Measurements from ENCODE around the gene S100A3. TPM values are rescaled to one million over a fixed set of nuclear protein-coding genes. Genes with fewer than 3 reads are reported as not detected.

The S100A3 gene
- total RNA-seq, 4 donors from 2014 or later: 0.69 to 6.0 (median 1.1) TPM; not detected in 1

DNA sequence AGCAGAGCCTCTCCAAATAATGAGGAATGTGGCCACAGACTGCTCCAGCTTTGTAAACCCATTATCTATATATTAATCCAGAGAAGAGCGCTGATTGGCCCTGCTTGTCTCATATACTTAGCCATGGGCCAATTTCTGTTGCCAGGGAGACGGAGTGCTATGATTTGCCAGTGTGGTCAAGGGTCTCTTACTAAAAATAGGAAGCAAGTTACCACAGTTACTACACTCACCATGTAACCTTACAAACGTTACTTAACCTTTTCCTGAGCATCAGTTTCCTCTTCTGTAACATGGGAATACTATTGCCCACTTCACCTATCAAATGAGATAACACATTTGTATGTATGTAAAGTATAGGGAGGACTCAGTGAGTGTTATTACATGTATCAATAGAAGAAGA, 24.3 kb upstream of the S100A3 start:
- WGBS, 2 donors (ENCODE audit: low coverage in 1 of 2): 53 to 100% methylated on average over 1 to 3 of the region's 3 CpGs
- TF ChIP-seq EP300 (IDR thresholded peaks at IDR 0.05) (no peak), POLR2A (IDR thresholded peaks at IDR 0.05) (no peak), POLR2AphosphoS5 (IDR thresholded peaks at IDR 0.05) (no peak)
- TF ChIP-seq, protein P1, sequence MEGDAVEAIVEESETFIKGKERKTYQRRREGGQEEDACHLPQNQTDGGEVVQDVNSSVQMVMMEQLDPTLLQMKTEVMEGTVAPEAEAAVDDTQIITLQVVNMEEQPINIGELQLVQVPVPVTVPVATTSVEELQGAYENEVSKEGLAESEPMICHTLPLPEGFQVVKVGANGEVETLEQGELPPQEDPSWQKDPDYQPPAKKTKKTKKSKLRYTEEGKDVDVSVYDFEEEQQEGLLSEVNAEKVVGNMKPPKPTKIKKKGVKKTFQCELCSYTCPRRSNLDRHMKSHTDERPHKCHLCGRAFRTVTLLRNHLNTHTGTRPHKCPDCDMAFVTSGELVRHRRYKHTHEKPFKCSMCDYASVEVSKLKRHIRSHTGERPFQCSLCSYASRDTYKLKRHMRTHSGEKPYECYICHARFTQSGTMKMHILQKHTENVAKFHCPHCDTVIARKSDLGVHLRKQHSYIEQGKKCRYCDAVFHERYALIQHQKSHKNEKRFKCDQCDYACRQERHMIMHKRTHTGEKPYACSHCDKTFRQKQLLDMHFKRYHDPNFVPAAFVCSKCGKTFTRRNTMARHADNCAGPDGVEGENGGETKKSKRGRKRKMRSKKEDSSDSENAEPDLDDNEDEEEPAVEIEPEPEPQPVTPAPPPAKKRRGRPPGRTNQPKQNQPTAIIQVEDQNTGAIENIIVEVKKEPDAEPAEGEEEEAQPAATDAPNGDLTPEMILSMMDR (IDR thresholded peaks at IDR 0.05): no peak
- H3K4me1 ChIP-seq: peaks cover 0 to 22% (median 4%) of the 10 kb centered on the region in 3 donors
- no peaks in the 10 kb centered on the region for H3K36me3 ChIP-seq
- no peak for ATAC-seq
- no peak overlapping the region for H3K4me3 ChIP-seq
- no peaks in the 10 kb centered on the region for H3K27me3 ChIP-seq
- H3K9me3 ChIP-seq: no peaks in the 10 kb centered on the region
- H3K27ac ChIP-seq: peak overlapping the region in 3 of 4 donors; percentile 55 to 70 (median 62)

GRCh38 chr1:153572569-153573015, 23.5 kb upstream of the S100A3 start:
- no peaks in the 10 kb centered on the region for H3K9me3 ChIP-seq
- no peak overlapping the region for H3K4me3 ChIP-seq
- H3K27me3 ChIP-seq: no peaks in the 10 kb centered on the region
- ATAC-seq: peak; percentile 84
- TF ChIP-seq EP300 (IDR thresholded peaks at IDR 0.05): no peak
- TF ChIP-seq POLR2A (IDR thresholded peaks at IDR 0.05): no peak
- TF ChIP-seq, protein P1 (IDR thresholded peaks at IDR 0.05): peak; percentile 57 to 86 (median 76)
- peak; percentile 92 for TF ChIP-seq POLR2AphosphoS5 (IDR thresholded peaks at IDR 0.05)
- WGBS, 2 donors (ENCODE audit: low coverage in 1 of 2): 15 to 17% methylated on average over 2 to 3 of the region's 3 CpGs
- no peaks in the 10 kb centered on the region for H3K36me3 ChIP-seq
- H3K27ac ChIP-seq: peak overlapping the region in 3 of 4 donors; percentile 55 to 70 (median 62)
- H3K4me1 ChIP-seq: peaks cover 6 to 30% (median 11%) of the 10 kb centered on the region in 3 donors

- no peak for TF ChIP-seq POLR2A (IDR thresholded peaks at IDR 0.05)
- Histone ChIP-seq H3K4me3 (no peak overlapping the region), H3K36me3 (no peaks in the 10 kb centered on the region), H3K27me3 (no peaks in the 10 kb centered on the region), H3K9me3 (no peaks in the 10 kb centered on the region), H3K4me1 (peaks cover 11 to 39% (median 20%) of the 10 kb centered on the region in 3 donors), H3K27ac (peak overlapping the region in 1 of 4 donors; percentile 70)
- ATAC-seq: no peak
- 53 to 65% methylated on average over 4 to 5 of the region's 7 CpGs for WGBS, 2 donors (ENCODE audit: low coverage in 1 of 2)
These were observed 22.6 kb upstream of the S100A3 start for GRCh38 chr1:153571706-153572105.

GRCh38 chr1:153570874-153571273, 21.8 kb upstream of the S100A3 start:
- H3K27me3 ChIP-seq: no peaks in the 10 kb centered on the region
- ATAC-seq: no peak
- H3K4me3 ChIP-seq: no peak overlapping the region
- TF ChIP-seq EP300 (IDR thresholded peaks at IDR 0.05) (no peak), POLR2A (IDR thresholded peaks at IDR 0.05) (no peak), POLR2AphosphoS5 (IDR thresholded peaks at IDR 0.05) (no peak)
- TF ChIP-seq, protein P1 (IDR thresholded peaks at IDR 0.05): no peak
- 94 to 97% methylated on average over 4 to 5 of the region's 5 CpGs for WGBS, 2 donors (ENCODE audit: low coverage in 1 of 2)
- no peaks in the 10 kb centered on the region for H3K9me3 ChIP-seq
- no peak overlapping the region for H3K27ac ChIP-seq
- H3K36me3 ChIP-seq: no peaks in the 10 kb centered on the region
- peaks cover 17 to 47% (median 29%) of the 10 kb centered on the region in 3 donors for H3K4me1 ChIP-seq

GRCh38 chr1:153569465-153569864, 20.4 kb upstream of the S100A3 start:
- ATAC-seq: no peak
- TF ChIP-seq EP300 (IDR thresholded peaks at IDR 0.05) (no peak), POLR2AphosphoS5 (IDR thresholded peaks at IDR 0.05) (no peak)
- Histone ChIP-seq H3K9me3 (no peaks in the 10 kb centered on the region), H3K27me3 (no peaks in the 10 kb centered on the region), H3K4me3 (no peak overlapping the region), H3K36me3 (no peaks in the 10 kb centered on the region), H3K4me1 (peaks cover 22 to 59% (median 35%) of the 10 kb centered on the region in 3 donors), H3K27ac (no peak overlapping the region)
- 82 to 91% methylated on average over 5 to 6 of the region's 8 CpGs for WGBS, 2 donors (ENCODE audit: low coverage in 1 of 2)

- 0 to 21% methylated on average over 1 to 6 of the region's 25 CpGs for WGBS, 2 donors (ENCODE audit: low coverage in 1 of 2)
- TF ChIP-seq, protein P1 (IDR thresholded peaks at IDR 0.05): peak; percentile 98 to 100 (median 100)
- peak; percentile 68 for TF ChIP-seq POLR2AphosphoS5 (IDR thresholded peaks at IDR 0.05)
- no peak for TF ChIP-seq EP300 (IDR thresholded peaks at IDR 0.05)
- Histone ChIP-seq H3K4me1 (peaks cover 22 to 59% (median 35%) of the 10 kb centered on the region in 3 donors), H3K4me3 (peak overlapping the region; percentile 2 to 39), H3K9me3 (no peaks in the 10 kb centered on the region), H3K27me3 (no peaks in the 10 kb centered on the region), H3K27ac (peak overlapping the region; percentile 60 to 95 (median 86)), H3K36me3 (no peaks in the 10 kb centered on the region)
- ATAC-seq: peak; percentile 38
These were observed 19.5 kb upstream of the S100A3 start for GRCh38 chr1:153568367-153569099.

All from gastroesophageal sphincter (tissue), 4 donors.